H1 (cell line): ENCODE data around the gene ACY1. TPM values are rescaled to one million over a fixed set of nuclear protein-coding genes. Genes with fewer than 3 reads are reported as not detected.

ENCODE experiments used
- CTCF ChIA-PET: fragments of 300-600 bp; sonication (Branson Sonifier 250); formaldehyde crosslinking; loops from one replicate; lab custom pipeline; 2021; ENCODE audit not compliant: partially characterized antibody; lab: Charles Lee
- POLR2A ChIA-PET: fragments of 300-600 bp; sonication (Branson Sonifier 250); formaldehyde crosslinking; loops from one replicate; lab custom pipeline; 2021; ENCODE audit warnings: inconsistent platforms; ENCODE audit not compliant: partially characterized antibody; lab: Charles Lee
- DNase-seq, 2 experiments: peaks; one replicate each; pipeline versions ENCODE4 v3.0.0 to v3.0.0-alpha.2; 2010 to 2022; ENCODE audit warnings: low spot score in 2 of 2, low read depth in 1 of 2, mixed read lengths in 1 of 2
- FAIRE-seq: peaks from 2 replicates; lab custom pipeline; 2011; peaks lifted over from hg19 to GRCh38; lab: Jason Lieb, UNC
- H2AFZ ChIP-seq: 2 replicates; pipeline ENCODE4 v1.8.1; 2012; ENCODE audit warnings: low read length, inconsistent platforms
- H2AK5ac ChIP-seq: 2 replicates; pipeline ENCODE4 v1.6.1; 2013; ENCODE audit warnings: low read depth, low read length
- H2BK120ac ChIP-seq: replicated peaks from 2 replicates; pipeline ENCODE3; 2013; ENCODE audit warnings: low read depth, low read length, inconsistent platforms
- H2BK12ac ChIP-seq: 2 replicates; pipeline ENCODE4 v1.6.1; 2013; ENCODE audit warnings: low read depth, low read length
- H2BK15ac ChIP-seq: 2 replicates; pipeline ENCODE4 v1.6.1; 2013; ENCODE audit warnings: low read length
- H2BK20ac ChIP-seq: 2 replicates; pipeline ENCODE4 v1.6.1; 2013; ENCODE audit warnings: low read length
- H2BK5ac ChIP-seq: 2 replicates; pipeline ENCODE4 v1.6.1; 2013; ENCODE audit warnings: low read depth, low read length
- H3K14ac ChIP-seq: 2 replicates; pipeline ENCODE4 v1.6.1; 2013; ENCODE audit warnings: inconsistent platforms; ENCODE audit not compliant: insufficient read length
- H3K18ac ChIP-seq: 2 replicates; pipeline ENCODE4 v1.6.1; 2013; ENCODE audit warnings: low read length; ENCODE audit errors: extremely low read depth
- H3K23ac ChIP-seq: 2 replicates; pipeline ENCODE4 v1.6.1; 2013; ENCODE audit warnings: inconsistent platforms; ENCODE audit not compliant: insufficient read length
- H3K23me2 ChIP-seq: 2 replicates; pipeline ENCODE4 v1.6.1; 2013; ENCODE audit warnings: low read depth, low read length
- H3K27ac ChIP-seq: 2 replicates; pipeline ENCODE4 v1.6.1; 2011; ENCODE audit warnings: low read depth, low read length, inconsistent platforms
- H3K27me3 ChIP-seq, 4 experiments: replicated peaks in 1 of 4; 1 replicate in 1 of 4; 2 replicates in 3 of 4; pipeline versions ENCODE4 v1.6.1 to v1.8.1; 2011 to 2013; ENCODE audit warnings: low read length in 3 of 4, mild to moderate bottlenecking in 3 of 4, inconsistent platforms in 2 of 4, mixed read lengths in 2 of 4, moderate library complexity in 1 of 4; ENCODE audit not compliant: control insufficient read depth in 3 of 4, insufficient read depth in 3 of 4; ENCODE audit errors: extremely low read depth in 1 of 4
- H3K36me3 ChIP-seq, 4 experiments: 2 replicates each; pipeline versions ENCODE4 v1.6.1 to v1.8.1; 2011 to 2013; ENCODE audit warnings: mild to moderate bottlenecking in 4 of 4, low read length in 3 of 4, moderate library complexity in 2 of 4, control low read depth in 1 of 4, inconsistent platforms in 1 of 4; ENCODE audit not compliant: insufficient read depth in 4 of 4, control insufficient read depth in 2 of 4
- H3K4ac ChIP-seq: replicated peaks from 2 replicates; pipeline ENCODE3; 2013; ENCODE audit warnings: low read length, low read depth, mixed read lengths, inconsistent platforms; ENCODE audit not compliant: insufficient read length
- H3K4me1 ChIP-seq, 4 experiments: replicated peaks in 1 of 4; 1 replicate in 1 of 4; 2 replicates in 3 of 4; pipeline versions ENCODE4 v1.6.1 to v1.8.1; 2011 to 2013; ENCODE audit warnings: low read length in 3 of 4, inconsistent platforms in 2 of 4, mixed read lengths in 1 of 4; ENCODE audit not compliant: insufficient read depth in 4 of 4, control insufficient read depth in 3 of 4
- H3K4me2 ChIP-seq, 2 experiments: 2 replicates each; pipeline versions ENCODE4 v1.6.1 to v1.8.1; 2011 to 2013; ENCODE audit warnings: low read depth in 2 of 2, low read length in 2 of 2, control low read depth in 1 of 2, inconsistent platforms in 1 of 2, mild to moderate bottlenecking in 1 of 2; ENCODE audit not compliant: insufficient read depth in 1 of 2
- H3K4me3 ChIP-seq, 4 experiments: fragments of 200-600, 300-600 bp in 1 of 4; sonication (generic), shearing (Covaris generic), sonication (Bioruptor Twin) in 1 of 4; 2 replicates each; pipeline versions ENCODE4 v1.5.1 to v1.8.1; 2011 to 2016; ENCODE audit warnings: low read length in 4 of 4, low read depth in 3 of 4, control low read depth in 2 of 4, inconsistent platforms in 2 of 4, mild to moderate bottlenecking in 2 of 4, mixed read lengths in 1 of 4, moderate library complexity in 1 of 4; ENCODE audit not compliant: insufficient read depth in 2 of 4; ENCODE audit errors: extremely low read depth in 1 of 4
- H3K56ac ChIP-seq: replicated peaks from 2 replicates; pipeline ENCODE3; 2013; ENCODE audit warnings: low read depth, mild to moderate bottlenecking, mixed read lengths, low read length, inconsistent platforms; ENCODE audit not compliant: insufficient read length
- H3K79me1 ChIP-seq: 2 replicates; pipeline ENCODE4 v1.6.1; 2013; ENCODE audit warnings: low read depth, low read length, control low read depth
- H3K79me2 ChIP-seq, 2 experiments: 2 replicates each; pipeline versions ENCODE4 v1.6.1 to v1.8.1; 2012 to 2013; ENCODE audit warnings: low read length in 2 of 2, mild to moderate bottlenecking in 2 of 2, inconsistent platforms in 1 of 2; ENCODE audit not compliant: insufficient read depth in 2 of 2, control insufficient read depth in 1 of 2
- H3K9ac ChIP-seq, 4 experiments: replicated peaks in 1 of 4; 1 replicate in 1 of 4; 2 replicates in 3 of 4; pipeline versions ENCODE4 v1.6.1 to v1.8.1; 2011 to 2013; ENCODE audit warnings: low read depth in 3 of 4, low read length in 3 of 4, control low read depth in 2 of 4, mild to moderate bottlenecking in 2 of 4, moderate library complexity in 2 of 4, inconsistent platforms in 1 of 4; ENCODE audit errors: extremely low read depth in 1 of 4
- H3K9me3 ChIP-seq, 2 experiments: 2 replicates each; pipeline versions ENCODE4 v1.6.1 to v1.8.1; 2012 to 2013; ENCODE audit warnings: mild to moderate bottlenecking in 2 of 2, moderate library complexity in 2 of 2, control low read depth in 1 of 2, inconsistent platforms in 1 of 2, low read depth in 1 of 2, low read length in 1 of 2, mixed read lengths in 1 of 2; ENCODE audit not compliant: insufficient read depth in 2 of 2
- H4K20me1 ChIP-seq, 2 experiments: replicated peaks in 1 of 2; 2 replicates each; pipeline versions ENCODE3 to v1.8.1; 2011 to 2013; ENCODE audit warnings: inconsistent platforms in 2 of 2, low read length in 2 of 2, mild to moderate bottlenecking in 1 of 2; ENCODE audit not compliant: insufficient read depth in 2 of 2, control insufficient read depth in 1 of 2
- H4K5ac ChIP-seq: 2 replicates; pipeline ENCODE4 v1.6.1; 2013; ENCODE audit warnings: low read length, low read depth, mixed read lengths, inconsistent platforms; ENCODE audit not compliant: insufficient read length
- H4K8ac ChIP-seq: 2 replicates; pipeline ENCODE4 v1.8.0; 2013; ENCODE audit warnings: mild to moderate bottlenecking, moderate library complexity, low read length, inconsistent platforms; ENCODE audit not compliant: insufficient read depth; ENCODE audit errors: extremely low read depth
- H4K91ac ChIP-seq: replicated peaks from 2 replicates; pipeline ENCODE3; 2013; ENCODE audit warnings: low read length, mixed read lengths, inconsistent platforms; ENCODE audit not compliant: insufficient read length
- CBX5 ChIP-seq: fragments of 300-800, 300-1000 bp; sonication (generic); IDR thresholded peaks from 2 replicates; pipeline ENCODE4 v1.7.1; 2016; ENCODE audit warnings: antibody characterized with exemption, low read length, low read depth
- EGR1 ChIP-seq: IDR thresholded peaks from 2 replicates; pipeline ENCODE4 v1.6.1; 2011; ENCODE audit warnings: low read depth, low read length, borderline replicate concordance
- RFX5 ChIP-seq: IDR thresholded peaks from 2 replicates; pipeline ENCODE4 v1.6.1; 2011; ENCODE audit warnings: low read depth, low read length, improper control_type of control experiment, borderline replicate concordance
- SIX5 ChIP-seq: IDR thresholded peaks from 2 replicates; pipeline ENCODE4 v1.6.1; 2011; ENCODE audit warnings: mild to moderate bottlenecking, low read depth, low read length
- SP2 ChIP-seq: IDR thresholded peaks from 2 replicates; pipeline ENCODE4 v1.6.1; 2012; ENCODE audit warnings: mild to moderate bottlenecking, low read length, inconsistent platforms
- ZNF274 ChIP-seq: IDR thresholded peaks from 2 replicates; pipeline ENCODE4 v1.7.0; 2012; ENCODE audit warnings: low read length, borderline replicate concordance; ENCODE audit errors: extremely low read depth
- WGBS, 2 experiments: shearing (Covaris generic) in 1 of 2; methylation state at CpG; one replicate each; pipeline versions ENCODE4 v1.1.6 to v1.1.7; 2013 to 2015; ENCODE audit warnings: low lambda C conversion rate in 2 of 2, mixed read lengths in 2 of 2, inconsistent platforms in 1 of 2, low coverage in 1 of 2, missing lambda C conversion rate in 1 of 2; ENCODE audit not compliant: insufficient replicate concordance in 2 of 2, insufficient coverage in 1 of 2, insufficient read length in 1 of 2; ENCODE audit errors: extremely low coverage in 1 of 2, missing lambda C conversion rate in 1 of 2; 5-methylcytosine and 5-hydroxymethylcytosine counted together
- polyA plus RNA-seq, 7 experiments: library from polyadenylated mRNA; depleted of rRNA in 3 of 7; stranded (reverse) in 5 of 7; unstranded in 2 of 7; fragments of >200 nt in 5 of 7; fragments of 200-250 nt in 2 of 7; gene quantifications; 1 replicate in 5 of 7; 2 replicates in 1 of 7; 4 replicates in 1 of 7; pipeline versions ENCODE4 v1.2.1 to v1.2.3, GENCODE V29; 2011 to 2013; ENCODE audit warnings: missing spikeins in 2 of 7, mixed read lengths in 2 of 7
- total RNA-seq: library from RNA; stranded (reverse); fragmentation: NEBNext Ultra II Directional; extraction: Animal tissue kit (Norgen Biotek cat#: 25700); gene quantifications from 2 replicates; pipeline ENCODE4 v1.2.1, GENCODE V29; 2021

The ACY1 gene
- total and polyA plus RNA-seq, 2 of the 8 experiments (the other 6 are each of a cell fraction or from before 2014, with no cell fraction given), result 48.3 to 113 TPM

DNA sequence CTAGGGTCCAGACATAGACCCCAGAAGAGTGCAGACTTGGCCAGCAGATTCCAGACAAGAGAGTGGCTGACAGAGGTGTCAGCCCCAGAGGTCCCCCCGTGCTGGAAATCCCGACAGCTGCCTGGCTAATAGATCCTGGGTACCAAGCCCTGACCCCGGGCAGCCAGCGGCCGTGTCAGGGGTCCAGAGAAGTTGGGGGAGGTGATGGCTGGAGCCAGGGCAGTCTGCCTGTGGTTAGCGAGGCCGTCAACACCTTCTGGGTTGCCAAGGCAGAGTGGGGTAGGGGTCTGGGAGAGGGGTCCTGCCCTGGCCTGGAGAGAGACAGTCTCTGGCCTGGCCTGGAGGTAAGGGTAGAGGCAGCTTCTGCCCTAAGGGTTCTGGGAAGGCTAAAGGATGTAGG, 37.5 kb downstream of the ACY1 start:
- FAIRE-seq, result no peak
- no peak overlapping the region for H3K27ac ChIP-seq
- no peak overlapping the region for H3K14ac ChIP-seq
- no peak overlapping the region for H3K4me2 ChIP-seq
- H4K5ac ChIP-seq, result no peak overlapping the region
- TF ChIP-seq RFX5 (no peak), SP2 (no peak), EGR1 (no peak), ZNF274 (no peak), CBX5 (no peak), SIX5 (no peak)
- no peak overlapping the region for H4K8ac ChIP-seq
- H3K79me1 ChIP-seq, result no peaks in the 10 kb centered on the region
- H3K18ac ChIP-seq, result no peak overlapping the region
- no peaks in the 10 kb centered on the region for H3K36me3 ChIP-seq
- H3K23me2 ChIP-seq, result peaks cover 1% of the 10 kb centered on the region; the same call in 1 of the 2 replicates
- no peak overlapping the region for H3K4me3 ChIP-seq
- no peak overlapping the region for H2BK12ac ChIP-seq
- no peak overlapping the region for H3K4ac ChIP-seq
- ChIA-PET CTCF (interaction anchor here (1.1 to 24.7 kb wide), 5 partner anchors 8 to 102 kb away, joined by 3 to 984 read pairs (median 21); partner anchors contain the start of gene DUSP7), POLR2A (interaction anchor here (1.5 to 1.9 kb wide), 3 partner anchors 16 to 25 kb away, joined by 4 read pairs; partner anchors contain the start of gene RPL29)
- no peak overlapping the region for H3K56ac ChIP-seq
- H2BK120ac ChIP-seq, result no peak overlapping the region
- H3K9ac ChIP-seq, result no peak overlapping the region
- H4K20me1 ChIP-seq, result no peaks in the 10 kb centered on the region
- H2BK20ac ChIP-seq, result no peak overlapping the region
- H3K23ac ChIP-seq, result no peak overlapping the region
- H3K4me1 ChIP-seq, result peaks cover 0 to 5% (median 2%) of the 10 kb centered on the region in 4 experiments; a peak in 4 of 7 replicates
- no peaks in the 10 kb centered on the region for H3K27me3 ChIP-seq
- no peak overlapping the region for H2BK5ac ChIP-seq
- H3K79me2 ChIP-seq, result no peaks in the 10 kb centered on the region
- no peak for DNase-seq
- no peak overlapping the region for H4K91ac ChIP-seq
- no peak overlapping the region for H2AK5ac ChIP-seq
- no peak overlapping the region for H2BK15ac ChIP-seq
- no peak overlapping the region for H2AFZ ChIP-seq
- WGBS, 2 experiments, result 93% methylated on average over 7 of the region's 7 CpGs; no CpG with 5 or more reads in 1 of the 2 experiments
- H3K9me3 ChIP-seq, result no peaks in the 10 kb centered on the region
